Sigmoid colon (tissue), 7 donors: ENCODE data around the gene SLC11A1. TPM values are rescaled to one million over a fixed set of nuclear protein-coding genes. Genes with fewer than 3 reads are reported as not detected.

Source experiments
- DNase-seq: peaks from one replicate; pipeline ENCODE4 v3.0.0-alpha.2; 2019
- H3K27ac ChIP-seq, 4 donors: fragments of 200-600 bp; sonication (generic); one replicate each; pipeline ENCODE4 v1.5.1; 2016 to 2019; ENCODE audit warnings: mild to moderate bottlenecking in 1 of 4
- H3K27me3 ChIP-seq, 3 donors: fragments of 200-600 bp; sonication (generic); one replicate each; pipeline ENCODE4 v1.5.1; 2019; ENCODE audit warnings: mild to moderate bottlenecking in 1 of 3
- H3K36me3 ChIP-seq, 4 donors: fragments of 200-600 bp; sonication (generic); one replicate each; pipeline ENCODE4 v1.5.1; 2016 to 2019
- H3K4me1 ChIP-seq, 4 donors: fragments of 200-600 bp; sonication (generic); one replicate each; pipeline ENCODE4 v1.5.1; 2017 to 2019
- H3K4me3 ChIP-seq, 4 donors: fragments of 200-600 bp; sonication (generic); one replicate each; pipeline ENCODE4 v1.5.1; 2017 to 2019; ENCODE audit warnings: mild to moderate bottlenecking in 2 of 4, moderate library complexity in 1 of 4
- H3K9me3 ChIP-seq, 4 donors: fragments of 200-600 bp in 3 of 4; sonication (generic) in 3 of 4; one replicate each; pipeline versions ENCODE4 v1.5.1 to v1.6.1; 2013 to 2019
- EP300 ChIP-seq, 4 donors: sonication (generic); formaldehyde crosslinking; IDR thresholded peaks; one replicate each; pipeline ENCODE4 v1.6.1; 2017; ENCODE audit warnings: antibody characterized with exemption in 4 of 4
- POLR2A ChIP-seq, 2 donors: fragments of 450-650 bp; IDR thresholded peaks; one replicate each; pipeline ENCODE4 v1.6.1; 2016; ENCODE audit warnings: antibody characterized with exemption in 2 of 2, mild to moderate bottlenecking in 2 of 2, moderate library complexity in 2 of 2
- POLR2AphosphoS5 ChIP-seq, 4 donors: sonication (generic); formaldehyde crosslinking; IDR thresholded peaks; one replicate each; pipeline ENCODE4 v1.6.1; 2017; ENCODE audit warnings: antibody characterized with exemption in 4 of 4
- WGBS, 2 donors: extraction: QIAGEN DNeasy Blood & Tissue Kit; methylation state at CpG; one replicate each; pipeline ENCODE4 v1.1.7; 2013; 5-methylcytosine and 5-hydroxymethylcytosine counted together
- intact Hi-C: fragments of 100-400 bp; cut with DNase I; formaldehyde crosslinking; loops from one replicate; pipeline ENCODE4 v1.15.1; 2023
- polyA plus RNA-seq, 3 donors: library from polyadenylated mRNA; stranded (reverse); fragments of 200-250 nt; gene quantifications; one replicate each; pipeline ENCODE4 v1.2.3, GENCODE V29; 2013
- total RNA-seq, 4 donors: library from RNA; depleted of rRNA; stranded (reverse); fragments of >200 nt; gene quantifications; one replicate each; pipeline ENCODE4 v1.1.0, GENCODE V29; 2016
- TF ChIP-seq, protein P1 (sequence below), 4 experiments: fragments of 450-650 bp in 3 of 4; fragments of 200-600 bp in 1 of 4; IDR thresholded peaks; one replicate each; pipeline ENCODE4 v1.5.1; 2016 to 2019; ENCODE audit warnings: antibody characterized with exemption in 4 of 4, mild to moderate bottlenecking in 3 of 4, moderate library complexity in 2 of 4
- donor health status: healthy with polysubstance abuse.
- donor health status: Bipolar disorder and iron deficiency.
- donor health status: healthy.

Gene SLC11A1
- total and polyA plus RNA-seq, 7 donors = 1.2 to 19.0 (median 13.8) TPM

DNA sequence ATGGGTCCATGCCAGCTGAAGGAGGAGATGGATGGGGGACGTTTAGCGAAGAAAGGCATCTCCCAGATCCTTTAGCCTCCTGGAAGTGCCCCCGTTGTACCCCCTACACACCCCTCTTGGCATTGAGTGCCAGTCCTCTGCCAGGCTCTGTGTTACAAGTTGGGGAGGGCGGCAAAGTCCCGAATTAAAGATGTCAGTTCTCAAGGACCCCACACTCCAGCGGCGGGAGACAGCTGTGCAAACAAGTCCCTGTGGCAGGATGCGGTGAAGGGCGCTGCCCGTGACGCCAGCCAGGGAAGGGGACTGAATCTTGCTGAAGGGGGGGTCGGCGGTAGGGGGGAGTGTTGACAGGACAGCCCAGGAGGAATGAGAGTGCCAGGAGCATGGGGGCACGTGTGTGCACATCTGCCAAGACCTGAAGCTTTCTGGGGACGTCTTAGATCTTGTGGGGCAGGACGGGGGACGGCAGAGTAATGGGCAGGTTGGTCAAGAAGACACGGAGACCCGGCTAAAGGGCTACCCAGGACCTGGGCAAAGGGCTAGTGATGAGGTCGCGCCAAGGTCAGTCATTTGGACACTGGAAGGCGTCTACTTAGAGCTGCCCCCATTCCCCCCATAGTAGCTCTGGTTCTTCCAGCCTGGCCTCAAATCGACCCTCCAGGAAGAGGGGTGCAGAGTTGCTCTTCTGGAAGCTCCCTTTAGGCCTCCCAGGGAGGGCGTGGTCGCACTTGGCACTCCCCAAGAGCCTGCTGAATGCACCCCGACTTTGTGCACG lies 14.8 kb downstream of the SLC11A1 start:
- DNase-seq = peak; percentile 92
- Histone ChIP-seq H3K4me1 (peaks cover 0 to 46% (median 39%) of the 10 kb centered on the region in 4 donors), H3K36me3 (peaks cover 0 to 6% (median 2%) of the 10 kb centered on the region in 4 donors), H3K27me3 (no peaks in the 10 kb centered on the region), H3K9me3 (no peaks in the 10 kb centered on the region), H3K4me3 (peak overlapping the region; percentile 92 to 100 (median 98)), H3K27ac (peak overlapping the region; percentile 97 to 100 (median 100))
- no peak for TF ChIP-seq EP300 (IDR thresholded peaks at IDR 0.05)
- intact Hi-C loops = loop anchor here (1.0 to 2.0 kb wide), 4 partner anchors 28 to 124 kb away; partner anchors contain the start of gene TMBIM1
- WGBS, 2 donors = 1% methylated on average over 27 of the region's 27 CpGs

DNA sequence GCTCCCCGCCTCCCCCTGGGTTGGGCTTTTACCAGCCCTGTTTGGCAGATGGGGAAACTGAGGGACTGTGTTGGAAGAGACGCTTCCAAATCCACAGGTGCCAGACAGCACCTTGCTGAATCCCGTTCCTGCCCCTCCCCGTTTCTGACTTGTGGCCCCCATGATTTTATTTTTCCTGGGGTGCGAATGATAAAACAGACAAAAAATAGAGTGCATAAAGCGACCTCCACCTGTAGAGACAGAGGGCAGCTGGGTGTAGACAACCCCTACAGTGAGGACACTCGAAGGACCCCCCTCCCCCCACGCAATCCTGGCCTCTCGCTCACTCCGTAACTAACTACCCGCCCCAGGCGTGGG lies 15.4 kb downstream of the SLC11A1 start:
- WGBS, 2 donors = 2 to 4% methylated on average over 12 of the region's 12 CpGs
- TF ChIP-seq, protein P1, sequence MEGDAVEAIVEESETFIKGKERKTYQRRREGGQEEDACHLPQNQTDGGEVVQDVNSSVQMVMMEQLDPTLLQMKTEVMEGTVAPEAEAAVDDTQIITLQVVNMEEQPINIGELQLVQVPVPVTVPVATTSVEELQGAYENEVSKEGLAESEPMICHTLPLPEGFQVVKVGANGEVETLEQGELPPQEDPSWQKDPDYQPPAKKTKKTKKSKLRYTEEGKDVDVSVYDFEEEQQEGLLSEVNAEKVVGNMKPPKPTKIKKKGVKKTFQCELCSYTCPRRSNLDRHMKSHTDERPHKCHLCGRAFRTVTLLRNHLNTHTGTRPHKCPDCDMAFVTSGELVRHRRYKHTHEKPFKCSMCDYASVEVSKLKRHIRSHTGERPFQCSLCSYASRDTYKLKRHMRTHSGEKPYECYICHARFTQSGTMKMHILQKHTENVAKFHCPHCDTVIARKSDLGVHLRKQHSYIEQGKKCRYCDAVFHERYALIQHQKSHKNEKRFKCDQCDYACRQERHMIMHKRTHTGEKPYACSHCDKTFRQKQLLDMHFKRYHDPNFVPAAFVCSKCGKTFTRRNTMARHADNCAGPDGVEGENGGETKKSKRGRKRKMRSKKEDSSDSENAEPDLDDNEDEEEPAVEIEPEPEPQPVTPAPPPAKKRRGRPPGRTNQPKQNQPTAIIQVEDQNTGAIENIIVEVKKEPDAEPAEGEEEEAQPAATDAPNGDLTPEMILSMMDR (IDR thresholded peaks at IDR 0.05) = no peak
- TF ChIP-seq POLR2A (IDR thresholded peaks at IDR 0.05) (peak in 1 of 2 donors; percentile 43), EP300 (IDR thresholded peaks at IDR 0.05) (no peak), POLR2AphosphoS5 (IDR thresholded peaks at IDR 0.05) (no peak)
- H3K36me3 ChIP-seq = peaks cover 0 to 12% (median 8%) of the 10 kb centered on the region in 4 donors
- no peaks in the 10 kb centered on the region for H3K27me3 ChIP-seq
- DNase-seq = no peak
- no peaks in the 10 kb centered on the region for H3K9me3 ChIP-seq
- H3K4me1 ChIP-seq = peaks cover 0 to 52% (median 45%) of the 10 kb centered on the region in 4 donors
- intact Hi-C loops = loop anchor here (2.0 kb wide), 3 partner anchors 29 to 125 kb away; partner anchors contain the start of gene TMBIM1
- peak overlapping the region; percentile 97 to 100 (median 100) for H3K27ac ChIP-seq
- H3K4me3 ChIP-seq = peak overlapping the region; percentile 92 to 100 (median 98)

DNA sequence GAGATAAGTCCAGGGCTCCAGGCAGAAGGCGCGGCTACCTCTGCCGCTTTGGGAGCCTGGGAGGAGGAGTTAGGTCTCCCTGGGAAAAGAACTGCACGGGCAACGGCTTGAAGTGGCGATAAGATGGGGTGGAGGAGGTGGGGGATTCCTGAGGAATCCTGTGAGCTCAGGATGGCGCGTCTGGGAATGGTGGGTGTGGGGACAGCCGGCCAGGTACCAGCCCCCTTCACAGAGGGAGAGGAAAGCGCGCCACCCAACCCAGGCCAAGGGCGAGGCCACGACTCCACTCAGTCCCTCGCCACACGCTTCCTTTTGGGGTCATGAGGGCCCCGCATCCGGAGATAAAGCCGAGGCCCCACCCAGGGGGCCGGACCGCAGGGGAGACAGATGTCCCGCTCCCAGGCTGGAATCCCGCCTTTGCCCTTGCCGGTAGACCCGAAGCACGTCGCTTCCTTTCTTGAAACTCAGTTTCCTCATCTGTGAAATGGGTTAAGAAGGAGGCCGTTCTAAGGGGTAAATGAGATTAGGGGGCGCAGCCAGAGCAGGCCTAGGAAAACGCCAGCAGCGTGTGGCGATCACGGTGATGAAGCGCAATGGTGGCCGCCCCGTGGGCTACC lies 15.9 kb downstream of the SLC11A1 start:
- DNase-seq = peak; percentile 90

DNA sequence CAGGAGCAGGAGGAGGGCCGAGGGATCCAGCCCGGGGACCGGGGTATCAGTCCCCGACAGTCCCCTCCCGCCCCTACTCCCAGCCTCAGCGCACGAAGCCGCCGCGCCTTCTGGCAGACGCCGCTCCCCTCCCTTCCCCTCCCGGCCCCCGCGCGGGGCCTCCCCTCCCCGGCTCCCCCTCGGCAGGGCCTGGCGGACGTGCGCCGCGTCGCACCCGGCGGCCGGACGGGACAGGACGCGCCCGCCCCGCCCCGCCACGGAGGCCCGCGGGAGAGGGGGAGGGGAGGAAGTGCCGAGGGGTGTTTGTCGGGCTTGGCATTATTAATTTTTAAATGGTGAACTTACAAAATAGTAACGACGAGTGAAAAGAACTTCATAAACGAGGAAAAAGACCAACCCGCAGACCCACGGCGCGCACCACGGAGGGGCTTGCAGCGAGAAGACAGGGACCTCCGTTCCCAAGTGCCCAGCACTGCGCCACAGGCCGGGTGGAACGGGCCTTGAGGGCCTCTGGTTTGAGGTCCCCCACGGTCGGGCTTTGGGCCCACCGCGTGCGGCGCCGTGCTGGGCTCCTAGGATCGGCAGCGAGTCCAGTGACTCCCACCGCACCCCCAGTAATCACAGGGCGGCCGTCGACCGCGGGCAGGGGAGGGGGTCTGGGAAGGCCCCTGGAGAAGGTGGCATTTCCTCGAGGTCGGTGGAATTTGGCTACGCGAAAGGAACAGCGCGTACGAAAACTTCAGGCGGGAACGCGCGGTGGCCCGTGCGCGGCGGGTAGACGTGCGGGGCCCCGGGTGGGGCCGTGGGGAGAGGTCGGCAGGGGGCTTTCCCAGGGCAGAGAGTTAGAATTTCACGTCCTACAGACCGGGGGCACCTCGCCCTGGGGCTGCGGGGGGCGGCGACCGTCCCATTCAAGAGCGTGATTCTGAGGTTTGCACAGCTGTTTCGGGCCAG lies 16.6 kb downstream of the SLC11A1 start:
- Histone ChIP-seq H3K27ac (peak overlapping the region; percentile 97 to 100 (median 100)), H3K27me3 (no peaks in the 10 kb centered on the region), H3K36me3 (peaks cover 4 to 25% (median 20%) of the 10 kb centered on the region in 4 donors), H3K9me3 (no peaks in the 10 kb centered on the region), H3K4me3 (peak overlapping the region; percentile 92 to 100 (median 98)), H3K4me1 (peaks cover 0 to 57% (median 49%) of the 10 kb centered on the region in 4 donors)
- peak; percentile 94 for DNase-seq
- 1% methylated on average over 95 of the region's 95 CpGs for WGBS, 2 donors
- intact Hi-C loops = no loop called here
- TF ChIP-seq EP300 (IDR thresholded peaks at IDR 0.05) (peak in 1 of 4 donors; percentile 30), POLR2AphosphoS5 (IDR thresholded peaks at IDR 0.05) (peak in 3 of 4 donors; percentile 22 to 71 (median 64))
- TF ChIP-seq, protein P1 (IDR thresholded peaks at IDR 0.05) = no peak

More for the DNA sequence above, 15.9 kb downstream of the SLC11A1 start:
- Histone ChIP-seq H3K27me3 (no peaks in the 10 kb centered on the region), H3K27ac (peak overlapping the region; percentile 97 to 100 (median 100)), H3K4me1 (peaks cover 0 to 57% (median 49%) of the 10 kb centered on the region in 4 donors), H3K9me3 (no peaks in the 10 kb centered on the region), H3K36me3 (peaks cover 1 to 17% (median 13%) of the 10 kb centered on the region in 4 donors), H3K4me3 (peak overlapping the region; percentile 92 to 100 (median 98))
- intact Hi-C loops = loop anchor here (2.0 kb wide), 3 partner anchors 29 to 125 kb away; partner anchors contain the start of gene TMBIM1
- WGBS, 2 donors = 0 to 1% methylated on average over 35 of the region's 35 CpGs
- TF ChIP-seq, protein P1 (IDR thresholded peaks at IDR 0.05) = no peak
- peak in 3 of 4 donors; percentile 45 to 54 (median 53) for TF ChIP-seq POLR2AphosphoS5 (IDR thresholded peaks at IDR 0.05)
- peak; percentile 14 to 43 for TF ChIP-seq POLR2A (IDR thresholded peaks at IDR 0.05)
- TF ChIP-seq EP300 (IDR thresholded peaks at IDR 0.05) = no peak
